PC-3 (cell line): ENCODE results near the gene ADCY5.

Experiments used
- CTCF ChIP-seq: fragments of 300-600 bp; sonication (generic); conservative IDR thresholded peaks from 2 replicates; pipeline ENCODE4 v1.5.1; 2017; ENCODE audit warnings: antibody characterized with exemption, low read depth, mild to moderate bottlenecking, low read length
- EZH2 ChIP-seq: fragments of 300-600 bp; sonication (generic); IDR thresholded peaks from one replicate; pipeline ENCODE4 v1.6.1; 2017; ENCODE audit warnings: antibody characterized with exemption, mild to moderate bottlenecking, low read length; ENCODE audit not compliant: unreplicated experiment
- EZH2phosphoT487 ChIP-seq: fragments of 300-600 bp; sonication (generic); IDR thresholded peaks from 2 replicates; pipeline ENCODE4 v1.6.1; 2018; ENCODE audit warnings: mild to moderate bottlenecking, antibody characterized with exemption, low read length, borderline replicate concordance

- TF ChIP-seq CTCF, result no peak
- TF ChIP-seq EZH2, result no peak
- TF ChIP-seq EZH2phosphoT487, result no peak
These were observed 97.4 kb downstream of the ADCY5 start for GRCh38 chr3:123351501-123351900.
